ENCODE measurements around the gene USP21. TPM values are rescaled to one million over a fixed set of nuclear protein-coding genes. Genes with fewer than 3 reads are reported as not detected.

USP21 gene
- total and polyA plus RNA-seq, 9 of the 15 experiments (the other 6 are each of a cell fraction or from before 2014, with no cell fraction given): 4.9 to 52.4 (median 21.6) TPM

DNA sequence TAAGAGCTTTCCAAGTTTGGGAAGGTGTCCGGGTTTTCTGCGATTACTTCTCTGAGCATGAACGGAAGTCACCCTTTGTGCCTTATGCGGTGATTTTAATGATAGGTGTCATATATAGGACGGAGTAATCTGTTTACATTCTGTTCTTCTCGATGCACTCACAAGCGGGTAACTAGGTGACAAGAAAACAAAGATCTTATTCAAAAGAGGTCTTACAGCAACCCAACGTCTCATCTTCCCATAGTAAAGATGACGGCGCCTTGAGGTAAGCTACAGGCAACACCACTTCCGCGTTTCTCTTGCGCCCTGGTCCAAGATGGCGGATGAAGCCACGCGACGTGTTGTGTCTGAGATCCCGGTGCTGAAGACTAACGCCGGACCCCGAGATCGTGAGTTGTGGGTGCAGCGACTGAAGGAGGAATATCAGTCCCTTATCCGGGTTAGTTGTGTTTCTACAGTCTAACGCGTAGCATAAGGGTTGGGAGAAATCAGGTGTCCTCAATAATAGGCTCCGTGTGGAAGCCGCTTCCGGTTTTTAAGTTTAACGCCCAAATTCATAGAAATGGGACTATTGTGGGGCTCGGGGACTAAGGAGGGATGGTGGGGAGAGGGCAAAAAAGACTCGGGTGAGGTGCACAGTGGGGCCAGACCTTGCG is 5.5 kb upstream of the USP21 start, which contains the start of gene UFC1 (continued):
- TF ChIP-seq, protein P1, sequence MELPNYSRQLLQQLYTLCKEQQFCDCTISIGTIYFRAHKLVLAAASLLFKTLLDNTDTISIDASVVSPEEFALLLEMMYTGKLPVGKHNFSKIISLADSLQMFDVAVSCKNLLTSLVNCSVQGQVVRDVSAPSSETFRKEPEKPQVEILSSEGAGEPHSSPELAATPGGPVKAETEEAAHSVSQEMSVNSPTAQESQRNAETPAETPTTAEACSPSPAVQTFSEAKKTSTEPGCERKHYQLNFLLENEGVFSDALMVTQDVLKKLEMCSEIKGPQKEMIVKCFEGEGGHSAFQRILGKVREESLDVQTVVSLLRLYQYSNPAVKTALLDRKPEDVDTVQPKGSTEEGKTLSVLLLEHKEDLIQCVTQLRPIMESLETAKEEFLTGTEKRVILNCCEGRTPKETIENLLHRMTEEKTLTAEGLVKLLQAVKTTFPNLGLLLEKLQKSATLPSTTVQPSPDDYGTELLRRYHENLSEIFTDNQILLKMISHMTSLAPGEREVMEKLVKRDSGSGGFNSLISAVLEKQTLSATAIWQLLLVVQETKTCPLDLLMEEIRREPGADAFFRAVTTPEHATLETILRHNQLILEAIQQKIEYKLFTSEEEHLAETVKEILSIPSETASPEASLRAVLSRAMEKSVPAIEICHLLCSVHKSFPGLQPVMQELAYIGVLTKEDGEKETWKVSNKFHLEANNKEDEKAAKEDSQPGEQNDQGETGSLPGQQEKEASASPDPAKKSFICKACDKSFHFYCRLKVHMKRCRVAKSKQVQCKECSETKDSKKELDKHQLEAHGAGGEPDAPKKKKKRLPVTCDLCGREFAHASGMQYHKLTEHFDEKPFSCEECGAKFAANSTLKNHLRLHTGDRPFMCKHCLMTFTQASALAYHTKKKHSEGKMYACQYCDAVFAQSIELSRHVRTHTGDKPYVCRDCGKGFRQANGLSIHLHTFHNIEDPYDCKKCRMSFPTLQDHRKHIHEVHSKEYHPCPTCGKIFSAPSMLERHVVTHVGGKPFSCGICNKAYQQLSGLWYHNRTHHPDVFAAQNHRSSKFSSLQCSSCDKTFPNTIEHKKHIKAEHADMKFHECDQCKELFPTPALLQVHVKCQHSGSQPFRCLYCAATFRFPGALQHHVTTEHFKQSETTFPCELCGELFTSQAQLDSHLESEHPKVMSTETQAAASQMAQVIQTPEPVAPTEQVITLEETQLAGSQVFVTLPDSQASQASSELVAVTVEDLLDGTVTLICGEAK (IDR thresholded peaks at IDR 0.05): peak; percentile 98
- TF ChIP-seq, protein P1 (CRISPR knock-in tag; IDR thresholded peaks at IDR 0.05): no peak
- TF ChIP-seq, protein P2, sequence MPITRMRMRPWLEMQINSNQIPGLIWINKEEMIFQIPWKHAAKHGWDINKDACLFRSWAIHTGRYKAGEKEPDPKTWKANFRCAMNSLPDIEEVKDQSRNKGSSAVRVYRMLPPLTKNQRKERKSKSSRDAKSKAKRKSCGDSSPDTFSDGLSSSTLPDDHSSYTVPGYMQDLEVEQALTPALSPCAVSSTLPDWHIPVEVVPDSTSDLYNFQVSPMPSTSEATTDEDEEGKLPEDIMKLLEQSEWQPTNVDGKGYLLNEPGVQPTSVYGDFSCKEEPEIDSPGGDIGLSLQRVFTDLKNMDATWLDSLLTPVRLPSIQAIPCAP (CRISPR knock-in tag; IDR thresholded peaks at IDR 0.05; ENCODE audit: borderline replicate concordance): no peak
- TF ChIP-seq, protein P3, sequence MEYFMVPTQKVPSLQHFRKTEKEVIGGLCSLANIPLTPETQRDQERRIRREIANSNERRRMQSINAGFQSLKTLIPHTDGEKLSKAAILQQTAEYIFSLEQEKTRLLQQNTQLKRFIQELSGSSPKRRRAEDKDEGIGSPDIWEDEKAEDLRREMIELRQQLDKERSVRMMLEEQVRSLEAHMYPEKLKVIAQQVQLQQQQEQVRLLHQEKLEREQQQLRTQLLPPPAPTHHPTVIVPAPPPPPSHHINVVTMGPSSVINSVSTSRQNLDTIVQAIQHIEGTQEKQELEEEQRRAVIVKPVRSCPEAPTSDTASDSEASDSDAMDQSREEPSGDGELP (CRISPR knock-in tag; IDR thresholded peaks at IDR 0.05; ENCODE audit: borderline replicate concordance): peak; percentile 73; the same call in 1 of the 2 replicates
- TF ChIP-seq PTBP1 (IDR thresholded peaks at IDR 0.05; ENCODE audit: low read depth, low read length) (no peak), ZNF551 (CRISPR knock-in tag; IDR thresholded peaks at IDR 0.05) (no peak), POLR2H (tag; IDR thresholded peaks at IDR 0.05; ENCODE audit: low read depth) (peak; percentile 90), TCFL5 (CRISPR knock-in tag; conservative IDR thresholded peaks at IDR 0.05) (no peak), ZNF830 (CRISPR knock-in tag; IDR thresholded peaks at IDR 0.05) (no peak), ZNF785 (CRISPR knock-in tag; IDR thresholded peaks at IDR 0.05) (no peak), HNRNPUL1 (IDR thresholded peaks at IDR 0.05; ENCODE audit: low read length) (no peak), FOXJ3 (CRISPR knock-in tag; IDR thresholded peaks at IDR 0.05) (no peak), ELF4 (CRISPR knock-in tag; IDR thresholded peaks at IDR 0.05) (peak; percentile 87), SREBF2 (CRISPR knock-in tag; IDR thresholded peaks at IDR 0.05) (no peak), FOXJ2 (tag; IDR thresholded peaks at IDR 0.05) (peak; percentile 81), YY1 (IDR thresholded peaks at IDR 0.05; ENCODE audit: borderline replicate concordance in 1 of 3, control insufficient read depth in 1 of 3, extremely low read depth in 1 of 3, insufficient read depth in 3 of 3, insufficient read length in 1 of 3, insufficient replicate concordance in 2 of 3, low read depth in 1 of 3, low read length in 2 of 3) (peak; percentile 97 to 100 (median 99)), NFE2L1 (tag; IDR thresholded peaks at IDR 0.05; ENCODE audit: borderline replicate concordance, low read depth) (no peak), CTBP1 (IDR thresholded peaks at IDR 0.05; ENCODE audit: borderline replicate concordance) (peak; percentile 75)
